A375 (cell line): ENCODE results near the gene UGT1A3. TPM values are rescaled to one million over a fixed set of nuclear protein-coding genes. Genes with fewer than 3 reads are reported as not detected.

Source experiments
- total RNA-seq: library from RNA; depleted of rRNA; stranded (reverse); fragments of >200 nt; shearing (Covaris generic); gene quantifications from 2 replicates; pipeline ENCODE4 v1.2.3, GENCODE V29; 2014; rRNA removed

The UGT1A3 gene
- total RNA-seq = not detected in 2 replicates

GRCh38 chr2:233728723-233729301 lies at the start of gene UGT1A3:
TSS of gene UGT1A3 (plus strand) at chr2:233729042. CDS start at chr2:233729127, 85 bp downstream.

GRCh38 chr2:233681521-233682099 lies 47.2 kb upstream of the UGT1A3 start, which contains the start of gene UGT1A7:
TSS of gene UGT1A7 (plus strand) at chr2:233681901. CDS start at chr2:233681938, 37 bp downstream.

GRCh38 chr2:233692648-233693047 lies 36.2 kb upstream of the UGT1A3 start, which contains the start of gene UGT1A6:
TSS of gene UGT1A6 (plus strand) at chr2:233692890. CDS start at chr2:233693005, 115 bp downstream.

GRCh38 chr2:233712611-233713261 lies 16.1 kb upstream of the UGT1A3 start, which contains the start of gene UGT1A5:
TSS of gene UGT1A5 (plus strand) at chr2:233712907. CDS start at chr2:233712992, 85 bp downstream.

GRCh38 chr2:233718552-233718951 lies 10.3 kb upstream of the UGT1A3 start, which contains the start of gene UGT1A4:
TSS of gene UGT1A4 (plus strand) at chr2:233718736. CDS start at chr2:233718821, 85 bp downstream.

GRCh38 chr2:233760043-233760442 lies 31.2 kb downstream of the UGT1A3 start, which contains the start of gene UGT1A1:
TSS of gene UGT1A1 (plus strand) at chr2:233760270. CDS start at chr2:233760288, 18 bp downstream.

GRCh38 chr2:233778030-233778429 lies 49.2 kb downstream of the UGT1A3 start, which contains the start of gene MROH2A:
TSS of gene MROH2A (plus strand) at chr2:233778330. CDS start at chr2:233779359, 1,029 bp downstream.

Other genes with a start within 250 kb of the UGT1A3 start
- 15.8 and 17.1 TPM in 2 replicates for gene USP40, start 162.3 kb upstream of the UGT1A3 start, total RNA-seq
- gene UGT1A8, start 111.4 kb upstream of the UGT1A3 start, total RNA-seq = not detected in 2 replicates
- gene UGT1A10, start 92.6 kb upstream of the UGT1A3 start, total RNA-seq = not detected in 2 replicates
- gene UGT1A9, start 57.1 kb upstream of the UGT1A3 start, total RNA-seq = not detected in 2 replicates
- gene UGT1A7, start 47.1 kb upstream of the UGT1A3 start, total RNA-seq = not detected in 2 replicates
- gene UGT1A6, start 36.2 kb upstream of the UGT1A3 start, total RNA-seq = not detected in 2 replicates
- gene UGT1A5, start 16.1 kb upstream of the UGT1A3 start, total RNA-seq = not detected in 2 replicates
- gene UGT1A4, start 10.3 kb upstream of the UGT1A3 start, total RNA-seq = not detected in 2 replicates
- gene UGT1A1, start 31.2 kb downstream of the UGT1A3 start, total RNA-seq = not detected in 2 replicates
- gene MROH2A, start 49.3 kb downstream of the UGT1A3 start, total RNA-seq = not detected in 2 replicates
- gene HJURP, start 125.5 kb downstream of the UGT1A3 start, total RNA-seq = 32.4 and 43.8 TPM in 2 replicates
- 2.6 and 5.8 TPM in 2 replicates for gene TRPM8, start 188.3 kb downstream of the UGT1A3 start, total RNA-seq